GM23338 (cell line): ENCODE measurements around the gene GPR35.

ENCODE experiments used
- CREB1 ChIP-seq: fragments of 250-450 bp; sonication (Bioruptor Pico); IDR thresholded peaks from 2 replicates; pipeline ENCODE4 v1.5.0; 2020; ENCODE audit warnings: low read depth, mild to moderate bottlenecking, moderate library complexity
- CTCF ChIP-seq, 2 experiments: fragments of 200-600 bp in 1 of 2; sonication (generic) in 1 of 2; conservative IDR thresholded peaks; 2 replicates each; pipeline versions ENCODE4 v1.5.1 to v1.6.1; 2016 to 2017; ENCODE audit warnings: antibody characterized with exemption in 2 of 2, low read depth in 2 of 2, mild to moderate bottlenecking in 2 of 2, moderate library complexity in 1 of 2
- EZH2 ChIP-seq: fragments of 200-600 bp; sonication (generic); IDR thresholded peaks from one replicate; pipeline ENCODE4 v1.8.0; 2017; ENCODE audit warnings: antibody characterized with exemption, mild to moderate bottlenecking, low read depth; ENCODE audit not compliant: unreplicated experiment
- REST ChIP-seq: IDR thresholded peaks from one replicate; pipeline ENCODE4 v1.6.1; 2018; ENCODE audit warnings: antibody characterized with exemption; ENCODE audit not compliant: unreplicated experiment
- ZNF331 ChIP-seq: fragments of 250-450 bp; sonication (Bioruptor Pico); IDR thresholded peaks from 2 replicates; pipeline ENCODE4 v1.5.0; 2020; ENCODE audit warnings: low read depth, mild to moderate bottlenecking, moderate library complexity

GRCh38 chr2:240604291-240604938 lies 20.9 kb upstream of the GPR35 start:
- peak; percentile 60 to 66 for TF ChIP-seq CTCF (conservative IDR thresholded peaks at IDR 0.05; ENCODE audit: low read depth in 2 of 2)
- TF ChIP-seq ZNF331 (CRISPR knock-in tag), result no peak
- no peak for TF ChIP-seq CREB1
- peak; percentile 49 for TF ChIP-seq REST
- TF ChIP-seq EZH2, result no peak
